C4-2B (cell line): ENCODE data around the gene ELL2.

ENCODE experiments used
- H3K27ac ChIP-seq: fragments of 450-650 bp; 2 replicates; pipeline ENCODE4 v1.5.1; 2017
- ZFX ChIP-seq: fragments of 450-650 bp; IDR thresholded peaks from 2 replicates; pipeline ENCODE4 v1.6.1; 2017
- TF ChIP-seq, protein P1 (sequence below): fragments of 450-650 bp; conservative IDR thresholded peaks from 2 replicates; pipeline ENCODE4 v1.5.1; 2017; ENCODE audit warnings: mild to moderate bottlenecking

Gene ELL2

DNA sequence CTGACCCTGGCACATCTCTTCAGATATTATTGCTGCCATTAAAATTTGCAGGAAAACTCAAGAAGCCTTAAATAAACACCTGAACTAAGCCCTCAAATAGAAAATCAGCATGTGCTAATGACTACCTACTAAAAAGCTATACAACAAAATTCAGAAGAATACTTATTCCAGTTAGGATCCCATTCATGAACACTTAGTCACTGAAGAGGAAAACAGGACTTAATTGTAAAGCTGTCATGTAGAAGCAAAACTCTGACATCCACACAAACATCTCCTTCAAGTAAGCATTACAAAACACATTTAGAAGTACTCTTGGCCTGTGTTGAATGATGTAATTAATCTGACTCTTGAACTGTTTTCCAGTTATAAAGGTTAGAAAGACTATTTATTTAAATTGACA is 19.9 kb downstream of the ELL2 start:
- no peak overlapping the region for H3K27ac ChIP-seq
- no peak for TF ChIP-seq ZFX
- TF ChIP-seq, protein P1, sequence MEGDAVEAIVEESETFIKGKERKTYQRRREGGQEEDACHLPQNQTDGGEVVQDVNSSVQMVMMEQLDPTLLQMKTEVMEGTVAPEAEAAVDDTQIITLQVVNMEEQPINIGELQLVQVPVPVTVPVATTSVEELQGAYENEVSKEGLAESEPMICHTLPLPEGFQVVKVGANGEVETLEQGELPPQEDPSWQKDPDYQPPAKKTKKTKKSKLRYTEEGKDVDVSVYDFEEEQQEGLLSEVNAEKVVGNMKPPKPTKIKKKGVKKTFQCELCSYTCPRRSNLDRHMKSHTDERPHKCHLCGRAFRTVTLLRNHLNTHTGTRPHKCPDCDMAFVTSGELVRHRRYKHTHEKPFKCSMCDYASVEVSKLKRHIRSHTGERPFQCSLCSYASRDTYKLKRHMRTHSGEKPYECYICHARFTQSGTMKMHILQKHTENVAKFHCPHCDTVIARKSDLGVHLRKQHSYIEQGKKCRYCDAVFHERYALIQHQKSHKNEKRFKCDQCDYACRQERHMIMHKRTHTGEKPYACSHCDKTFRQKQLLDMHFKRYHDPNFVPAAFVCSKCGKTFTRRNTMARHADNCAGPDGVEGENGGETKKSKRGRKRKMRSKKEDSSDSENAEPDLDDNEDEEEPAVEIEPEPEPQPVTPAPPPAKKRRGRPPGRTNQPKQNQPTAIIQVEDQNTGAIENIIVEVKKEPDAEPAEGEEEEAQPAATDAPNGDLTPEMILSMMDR: no peak

DNA sequence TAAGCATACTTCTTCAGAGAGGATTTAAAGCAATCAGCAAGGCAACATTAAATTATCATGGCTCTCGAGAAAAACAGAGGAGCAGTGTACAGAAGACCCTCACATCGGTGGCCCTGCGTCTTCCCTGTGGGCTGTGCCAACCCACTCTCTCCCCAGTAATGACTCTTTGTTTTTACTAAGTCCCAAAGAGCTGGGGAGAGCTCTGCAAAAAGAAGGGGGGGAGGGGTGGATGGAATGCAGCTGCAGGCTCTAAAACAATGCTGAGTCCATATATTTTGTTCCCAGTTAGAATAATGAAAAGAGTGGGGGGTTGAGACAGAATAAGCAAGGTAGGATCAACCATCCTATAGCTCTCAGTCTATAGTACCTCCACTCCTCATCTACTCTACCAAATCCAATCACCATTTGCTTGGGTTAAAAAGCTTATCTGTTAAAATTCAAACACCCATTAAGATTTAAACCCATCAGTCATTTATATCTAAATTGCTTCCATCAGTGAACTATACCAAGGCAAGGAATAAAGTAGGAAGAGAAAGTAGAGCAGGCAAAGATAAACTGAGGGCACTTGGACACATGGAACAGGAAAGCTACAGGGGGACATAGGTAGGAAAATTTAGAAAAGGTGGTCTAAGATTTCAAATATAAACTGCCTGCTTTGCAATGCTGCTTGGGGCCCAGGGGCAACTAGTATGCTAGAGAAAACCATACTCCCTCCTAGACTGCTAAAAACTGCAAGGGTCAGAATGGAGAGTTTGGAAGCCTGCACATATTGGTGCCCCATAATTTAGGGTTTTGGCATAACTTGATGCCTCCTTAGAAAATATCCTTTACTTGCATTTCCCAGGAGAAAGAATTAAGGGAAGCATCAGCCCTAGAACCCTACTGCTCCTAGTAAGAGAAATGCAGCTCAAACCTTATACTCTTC is 20.6 kb downstream of the ELL2 start:
- no peak overlapping the region for H3K27ac ChIP-seq
- TF ChIP-seq ZFX: no peak
- TF ChIP-seq, protein P1: no peak

DNA sequence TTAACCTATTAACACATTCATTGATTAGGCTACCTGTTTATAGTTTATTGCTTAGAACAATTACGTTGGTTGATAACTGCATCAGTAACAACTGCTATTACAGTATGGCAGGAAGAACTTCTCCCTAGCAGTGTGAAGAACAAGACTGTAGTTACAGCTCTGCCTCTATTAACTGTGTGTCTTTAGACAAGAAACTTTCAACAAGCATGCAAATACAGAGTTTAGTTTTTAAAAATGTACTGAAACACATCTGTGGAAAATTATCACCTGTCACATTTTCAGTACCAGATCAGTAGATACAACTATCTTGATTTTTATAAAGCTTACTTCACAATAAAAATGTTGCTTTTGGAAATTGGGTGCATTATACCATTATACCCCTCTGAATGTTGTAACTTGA is 22.2 kb downstream of the ELL2 start:
- no peak overlapping the region for H3K27ac ChIP-seq
- TF ChIP-seq, protein P1: no peak
- no peak for TF ChIP-seq ZFX

DNA sequence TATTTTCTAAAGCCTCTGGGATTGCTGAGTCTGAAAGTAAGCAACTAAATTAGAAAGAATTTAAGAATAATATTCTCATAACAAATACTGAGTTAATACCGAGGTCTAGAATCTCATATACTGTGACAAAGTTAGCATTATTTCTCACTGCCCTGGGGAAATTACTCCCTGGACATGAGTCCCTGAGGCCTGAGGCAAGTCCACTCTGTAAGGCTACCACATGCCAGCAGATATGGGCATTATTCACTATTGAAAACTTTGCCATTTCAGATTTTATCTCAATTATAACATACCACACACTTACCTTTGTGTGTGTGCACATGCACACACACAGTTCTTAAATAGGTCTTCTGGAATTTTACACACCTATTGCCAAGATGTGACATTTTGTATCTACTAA is 22.9 kb downstream of the ELL2 start:
- TF ChIP-seq ZFX: no peak
- TF ChIP-seq, protein P1: no peak
- H3K27ac ChIP-seq: no peak overlapping the region

DNA sequence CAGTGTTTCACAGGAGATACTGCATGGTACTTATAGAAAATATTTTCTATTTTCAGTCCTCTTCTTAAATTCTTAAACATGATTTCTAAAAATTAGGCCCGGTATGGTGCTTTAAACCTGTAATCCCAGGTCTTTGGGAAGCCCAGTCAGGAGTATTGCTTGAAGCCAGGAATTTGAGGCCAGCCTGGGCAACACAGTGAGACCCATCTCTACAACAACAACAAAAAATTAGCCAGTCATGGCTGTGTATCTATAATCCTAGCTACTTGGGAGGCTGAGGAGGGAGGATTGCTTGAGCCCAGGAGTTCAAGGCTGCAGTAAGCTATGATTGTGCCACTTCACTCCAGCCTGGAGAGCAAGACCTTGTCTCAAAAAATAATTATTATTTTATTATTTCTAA is 23.3 kb downstream of the ELL2 start:
- TF ChIP-seq ZFX: no peak
- TF ChIP-seq, protein P1: no peak
- no peak overlapping the region for H3K27ac ChIP-seq

DNA sequence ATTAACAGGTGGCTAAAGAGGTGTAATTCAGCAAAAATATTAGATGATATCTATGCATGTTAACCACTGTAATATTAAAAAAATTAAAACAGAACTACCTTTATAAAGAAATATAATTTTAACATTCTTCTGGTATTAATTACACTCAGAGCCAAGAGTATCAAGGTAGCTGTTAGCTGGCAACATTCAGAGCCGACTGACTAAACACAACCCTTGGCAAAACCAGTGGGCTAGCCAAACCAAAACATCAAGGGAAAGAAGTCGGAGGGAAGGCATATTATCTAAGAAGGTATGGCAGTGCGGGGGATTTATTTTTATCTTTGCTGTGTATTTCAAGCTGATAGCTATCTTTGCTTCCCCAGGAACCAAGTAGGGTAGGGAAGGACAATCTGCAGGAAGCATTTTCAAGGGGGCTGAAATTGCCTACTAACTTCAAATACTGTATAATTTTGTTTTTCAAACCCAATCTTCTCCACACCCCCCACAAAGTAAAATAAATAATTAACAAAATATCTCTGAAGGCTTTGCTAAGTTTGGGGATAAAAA is 24.0 kb downstream of the ELL2 start:
- no peak overlapping the region for H3K27ac ChIP-seq
- no peak for TF ChIP-seq ZFX
- TF ChIP-seq, protein P1: no peak

DNA sequence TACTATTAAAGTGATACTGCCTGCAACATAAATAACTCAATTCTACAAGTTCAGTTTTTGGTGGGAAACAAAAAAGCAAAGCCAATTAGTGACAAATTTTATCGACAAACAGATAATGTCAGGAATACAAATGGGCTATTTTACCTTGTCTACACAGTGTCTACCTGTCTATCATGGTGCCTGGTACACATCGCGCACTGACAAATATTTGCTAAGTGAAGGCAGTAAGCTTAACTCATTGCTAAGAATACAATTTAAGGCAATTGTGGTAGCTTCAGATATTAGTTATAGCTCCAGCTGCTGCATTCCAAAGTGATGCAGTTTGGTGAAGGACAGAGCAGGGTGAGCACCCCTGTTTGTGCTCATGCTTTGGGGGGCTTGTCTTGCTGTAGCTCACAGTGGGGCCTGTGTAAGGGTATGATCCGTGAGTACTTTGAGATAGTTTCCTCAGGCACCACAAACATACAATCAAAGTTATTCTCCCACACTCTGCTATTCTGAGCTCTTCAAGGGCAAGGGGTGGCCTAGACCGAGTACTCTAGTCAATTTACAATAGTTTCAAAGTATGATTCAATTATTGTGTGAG is 24.7 kb downstream of the ELL2 start:
- TF ChIP-seq, protein P1: no peak
- no peak for TF ChIP-seq ZFX
- no peak overlapping the region for H3K27ac ChIP-seq
